ENCODE measurements around the gene NAPEPLD. TPM values are rescaled to one million over a fixed set of nuclear protein-coding genes. Genes with fewer than 3 reads are reported as not detected.

Gene NAPEPLD
- total and polyA plus RNA-seq, 2 of the 8 experiments (the other 6 are each of a cell fraction or from before 2014, with no cell fraction given), result 4.2 to 9.9 TPM

GRCh38 chr7:103068414-103069403, 80.2 kb downstream of the NAPEPLD start:
- Histone ChIP-seq H2BK20ac (ENCODE audit: low read length) (no peak overlapping the region), H3K27me3 (replicated peaks in 1 of 4; ENCODE audit: control insufficient read depth in 3 of 4, extremely low read depth in 1 of 4, insufficient read depth in 3 of 4, low read length in 3 of 4) (no peaks in the 10 kb centered on the region), H3K18ac (ENCODE audit: extremely low read depth, low read length) (no peak overlapping the region), H3K36me3 (ENCODE audit: control insufficient read depth in 2 of 4, insufficient read depth in 4 of 4, low read length in 3 of 4) (no peaks in the 10 kb centered on the region; a peak in 1 of 8 replicates), H3K23me2 (ENCODE audit: low read depth, low read length) (peaks cover under 1% of the 10 kb centered on the region), H3K79me2 (ENCODE audit: control insufficient read depth in 1 of 2, insufficient read depth in 2 of 2, low read length in 2 of 2) (no peaks in the 10 kb centered on the region), H3K9me3 (ENCODE audit: insufficient read depth in 2 of 2, low read depth in 1 of 2, low read length in 1 of 2) (peaks cover 2 to 14% of the 10 kb centered on the region in 2 experiments; a peak in 3 of 4 replicates), H3K4me1 (replicated peaks in 1 of 4; ENCODE audit: control insufficient read depth in 3 of 4, insufficient read depth in 4 of 4, low read length in 3 of 4) (0 out of 7 replicates have a peak, but pooled peaks cover 0 to 3% (median 0%) of the 10 kb centered on the region in 4 experiments), H3K14ac (ENCODE audit: insufficient read length) (no peak overlapping the region), H2BK120ac (replicated peaks; ENCODE audit: low read depth, low read length) (no peak overlapping the region), H3K4me3 (ENCODE audit: extremely low read depth in 1 of 4, insufficient read depth in 2 of 4, low read depth in 3 of 4, low read length in 4 of 4) (no peak overlapping the region), H2BK15ac (ENCODE audit: low read length) (no peak overlapping the region), H2BK5ac (ENCODE audit: low read depth, low read length) (no peak overlapping the region), H3K9ac (replicated peaks in 1 of 4; ENCODE audit: extremely low read depth in 1 of 4, low read depth in 3 of 4, low read length in 3 of 4) (no peak overlapping the region), H3K4ac (replicated peaks; ENCODE audit: insufficient read length, low read depth, low read length) (no peak overlapping the region), H2AFZ (ENCODE audit: low read length) (no peak overlapping the region), H2BK12ac (ENCODE audit: low read depth, low read length) (no peak overlapping the region), H3K23ac (ENCODE audit: insufficient read length) (no peak overlapping the region), H4K5ac (ENCODE audit: insufficient read length, low read depth, low read length) (no peak overlapping the region), H3K56ac (replicated peaks; ENCODE audit: insufficient read length, low read depth, low read length) (no peak overlapping the region), H3K79me1 (ENCODE audit: low read depth, low read length) (no peaks in the 10 kb centered on the region), H4K20me1 (replicated peaks in 1 of 2; ENCODE audit: control insufficient read depth in 1 of 2, insufficient read depth in 2 of 2, low read length in 2 of 2) (no peaks in the 10 kb centered on the region), H3K27ac (ENCODE audit: low read depth, low read length) (no peak overlapping the region), H3K4me2 (ENCODE audit: insufficient read depth in 1 of 2, low read depth in 2 of 2, low read length in 2 of 2) (no peak overlapping the region), H4K8ac (ENCODE audit: extremely low read depth, insufficient read depth, low read length) (no peak overlapping the region), H4K91ac (replicated peaks; ENCODE audit: insufficient read length, low read length) (no peak overlapping the region), H2AK5ac (ENCODE audit: low read depth, low read length) (no peak overlapping the region)
- TF ChIP-seq ZNF274 (IDR thresholded peaks at IDR 0.05; ENCODE audit: borderline replicate concordance, extremely low read depth, low read length) (no peak), BCL11A (IDR thresholded peaks at IDR 0.05; ENCODE audit: low read depth in 2 of 2, low read length in 2 of 2) (no peak), EGR1 (IDR thresholded peaks at IDR 0.05; ENCODE audit: borderline replicate concordance, low read depth, low read length) (no peak), CHD1 (IDR thresholded peaks at IDR 0.05; ENCODE audit: low read depth, low read length) (no peak), ATF3 (IDR thresholded peaks at IDR 0.05; ENCODE audit: insufficient read depth, low read depth, low read length) (no peak), BRCA1 (IDR thresholded peaks at IDR 0.05; ENCODE audit: low read depth, low read length) (no peak), ASH2L (IDR thresholded peaks at IDR 0.05; ENCODE audit: low read length) (no peak), SP2 (IDR thresholded peaks at IDR 0.05; ENCODE audit: low read length) (no peak)
- DNase-seq (ENCODE audit: low read depth in 1 of 2, low spot score in 2 of 2) (no peak), FAIRE-seq (no peak)
- 87% methylated on average over 18 of the region's 23 CpGs; no CpG with 5 or more reads in 1 of the 2 experiments for WGBS, 2 experiments (ENCODE audit: extremely low coverage in 1 of 2, insufficient coverage in 1 of 2, insufficient read length in 1 of 2, insufficient replicate concordance in 2 of 2, low coverage in 1 of 2, low lambda C conversion rate in 2 of 2, missing lambda C conversion rate in 1 of 2)
- CTCF ChIA-PET (ENCODE audit: partially characterized antibody), result interaction anchor here (0.6 kb wide), 1 partner anchor 263 kb away, joined by 3 read pairs; no protein-coding TSS in a partner anchor
- POLR2A ChIA-PET (ENCODE audit: partially characterized antibody), result no interaction called here

Data from H1 (cell line).